ENCODE results near the gene NTNG1.

Gene NTNG1

DNA sequence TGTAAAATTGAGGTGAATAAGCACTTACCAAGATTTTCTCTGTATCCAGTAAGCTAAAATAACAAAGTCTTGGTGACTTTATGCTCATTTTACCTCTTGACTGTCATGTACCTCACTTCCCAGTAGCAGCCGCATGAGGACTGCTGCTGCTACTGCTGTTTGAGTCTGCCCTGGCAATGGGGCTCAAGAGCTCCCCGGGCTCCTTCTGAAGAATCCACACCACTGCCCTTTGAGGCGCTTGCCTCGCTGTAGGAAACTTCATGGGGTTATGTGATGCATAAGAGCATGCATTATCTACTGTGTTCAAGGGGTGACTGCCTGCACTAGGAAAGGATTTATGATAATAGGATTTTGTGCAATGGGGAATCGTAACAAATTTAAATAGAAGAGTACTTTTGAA, 113.5 kb downstream of the NTNG1 start:
- DNase-seq (ENCODE audit: low read depth in 2 of 2, low spot score in 1 of 2) = no peak

DNA sequence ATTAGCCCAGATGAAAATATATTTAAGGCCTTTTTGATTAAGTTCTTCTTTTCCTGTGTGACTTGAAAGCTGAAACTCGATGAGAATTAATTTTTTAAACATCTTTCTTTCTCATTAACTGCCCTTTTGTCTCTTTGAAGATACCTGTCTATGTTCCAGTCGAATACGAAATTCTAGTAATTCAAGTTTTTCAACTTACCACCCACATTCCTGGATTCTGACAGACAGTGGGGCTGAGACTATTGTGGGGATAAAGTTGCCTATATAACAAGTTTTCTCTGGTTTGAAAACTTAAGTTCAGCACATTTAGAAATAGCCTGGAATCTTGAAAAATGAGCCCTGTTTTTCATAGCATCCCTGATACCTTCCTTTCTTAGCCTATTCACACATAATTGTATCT, 114.6 kb downstream of the NTNG1 start:
- DNase-seq (ENCODE audit: low read depth in 2 of 2, low spot score in 1 of 2) = no peak

DNA sequence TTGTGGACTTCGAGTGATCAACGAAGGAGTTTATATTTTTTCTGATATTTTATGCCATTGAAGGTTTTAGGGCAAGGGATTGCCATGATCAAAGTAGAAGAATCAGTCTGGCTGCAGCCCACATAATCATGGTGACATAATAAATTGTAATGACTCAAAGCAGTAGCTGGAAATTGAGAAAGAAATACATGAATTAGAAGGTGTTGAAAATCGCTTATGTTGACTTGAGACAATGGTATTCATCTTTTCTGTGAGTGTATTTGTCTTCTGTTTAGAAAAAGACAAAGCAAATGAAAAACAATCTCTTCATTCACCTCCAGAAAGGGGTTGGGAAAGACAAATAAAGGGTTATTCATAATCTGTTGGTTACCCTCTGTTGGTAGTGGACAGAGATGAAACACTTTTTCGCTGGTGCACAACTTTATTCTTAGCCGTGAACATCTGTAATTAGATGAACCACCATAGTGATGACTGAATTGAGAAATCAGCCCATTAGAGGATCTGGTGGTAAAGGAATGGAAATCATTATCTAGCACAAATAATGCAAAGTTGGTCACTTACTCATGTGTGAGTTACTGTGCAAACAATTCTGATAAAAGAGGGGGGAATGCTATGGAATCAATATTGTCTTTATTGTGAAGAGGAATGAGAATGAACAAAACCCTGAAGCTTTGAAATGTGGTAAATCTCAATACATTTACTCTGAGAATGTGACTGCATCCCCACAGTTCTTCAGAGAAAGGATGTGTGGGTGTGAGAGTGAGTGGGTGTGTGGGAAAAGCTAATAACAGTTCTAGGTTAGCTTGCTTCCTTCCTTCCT, 121.8 kb downstream of the NTNG1 start:
- DNase-seq (ENCODE audit: low read depth in 2 of 2, low spot score in 1 of 2) = no peak

DNA sequence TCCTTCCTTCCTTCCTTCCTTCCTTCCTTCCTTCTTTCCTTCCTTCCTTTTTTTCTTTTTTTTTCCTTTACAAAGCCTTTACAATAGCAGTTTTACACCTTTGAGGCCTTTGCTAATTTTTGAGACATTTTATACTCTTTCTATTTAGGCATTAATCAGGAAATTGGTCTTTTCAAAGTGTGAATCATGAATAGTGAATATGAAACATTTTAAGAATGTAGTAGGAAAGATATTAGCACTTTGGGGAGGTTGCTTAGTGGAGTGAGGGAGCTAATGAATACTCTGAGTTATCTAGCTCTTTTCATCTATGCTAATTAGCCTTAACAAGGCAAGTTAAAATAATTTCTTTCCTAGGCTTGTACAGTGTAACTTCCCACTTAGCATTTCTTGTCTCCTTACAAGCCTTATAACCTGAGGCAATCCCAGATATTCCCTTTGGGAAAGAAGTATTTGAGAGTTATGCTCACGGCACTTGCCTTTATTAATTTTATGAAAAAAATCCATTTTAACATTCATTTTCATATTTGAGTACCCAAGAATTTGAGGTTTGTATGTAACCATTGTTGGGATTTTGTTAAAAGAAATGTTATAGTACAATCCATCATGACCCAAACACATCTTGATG, 122.6 kb downstream of the NTNG1 start:
- no peak for DNase-seq (ENCODE audit: low read depth in 2 of 2, low spot score in 1 of 2)

DNA sequence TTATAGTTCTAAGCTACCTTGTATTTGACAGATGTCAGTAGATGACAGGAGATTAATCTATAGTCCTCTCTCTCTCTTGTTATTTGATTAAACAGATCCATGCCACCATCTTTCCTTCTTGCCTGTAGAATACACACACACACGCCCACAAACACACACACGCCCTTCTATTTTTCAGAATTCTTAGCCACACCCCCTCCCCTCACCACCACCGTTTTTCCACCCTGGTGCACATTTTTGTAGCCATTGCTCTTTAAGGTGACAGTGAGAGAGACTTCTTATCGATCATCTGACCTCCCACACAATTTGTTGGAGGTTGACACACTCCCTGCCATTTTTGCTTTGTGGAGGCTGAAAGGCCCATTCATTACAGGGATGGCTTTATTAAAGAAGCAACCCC, 123.2 kb downstream of the NTNG1 start:
- DNase-seq (ENCODE audit: low read depth in 2 of 2, low spot score in 1 of 2) = no peak

DNA sequence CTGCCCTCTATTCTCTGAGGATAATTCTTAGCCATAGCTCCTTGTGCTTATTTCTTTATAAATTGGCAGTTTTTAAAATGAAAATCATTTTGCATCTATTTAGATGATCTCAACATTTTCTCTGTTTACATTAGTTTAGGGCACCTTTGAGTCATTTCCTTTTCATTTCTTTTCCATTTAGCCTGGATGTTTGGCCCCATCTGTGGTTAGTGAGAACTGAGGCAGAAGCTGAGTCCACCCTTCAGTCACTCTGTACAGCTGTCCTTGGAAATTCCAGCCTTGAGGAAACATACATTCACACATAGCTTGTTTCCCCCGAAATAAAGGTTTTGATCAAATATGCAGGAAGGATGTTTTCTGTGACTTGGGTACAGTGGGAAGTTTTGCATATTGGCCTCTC, 123.7 kb downstream of the NTNG1 start:
- DNase-seq (ENCODE audit: low read depth in 2 of 2, low spot score in 1 of 2) = no peak

DNA sequence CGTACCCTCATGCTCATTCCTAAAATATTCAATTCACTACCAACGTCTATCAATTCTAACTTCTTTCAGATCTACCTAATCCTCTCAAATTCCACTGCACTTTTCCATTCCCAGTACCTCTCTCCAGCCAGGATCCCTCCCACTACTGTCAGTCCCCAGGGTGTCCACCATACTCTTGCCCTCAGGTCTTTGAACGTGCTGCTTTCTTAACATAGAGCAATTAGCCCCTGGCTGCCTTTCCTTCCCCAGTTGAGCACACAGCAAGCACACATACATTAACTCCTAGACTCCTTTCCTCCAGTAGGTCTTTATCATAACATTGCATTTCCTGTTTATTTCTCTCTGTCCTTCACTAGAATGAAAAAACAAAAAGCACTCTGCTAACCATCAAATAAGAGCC, 126.7 kb downstream of the NTNG1 start:
- no peak for DNase-seq (ENCODE audit: low read depth in 2 of 2, low spot score in 1 of 2)

DNA sequence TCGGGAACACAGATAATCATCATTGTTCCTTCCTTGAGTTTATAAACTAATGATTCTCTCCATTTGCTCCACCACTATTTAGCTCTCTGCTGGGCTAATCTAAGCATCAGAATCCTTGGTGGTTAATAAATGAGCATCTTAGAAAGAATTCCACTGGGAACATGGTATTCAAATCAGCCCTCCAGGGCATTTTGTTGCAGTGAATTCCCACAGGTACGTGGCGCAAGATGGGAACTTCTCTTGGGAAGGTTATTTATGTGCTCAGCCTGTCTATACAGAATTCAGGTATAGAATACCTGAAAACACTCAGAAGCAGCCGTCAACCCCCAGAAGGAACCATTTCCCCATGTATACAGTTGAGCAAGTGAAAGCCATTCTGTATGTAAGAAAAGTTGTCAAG, 131.5 kb downstream of the NTNG1 start:
- no peak for DNase-seq (ENCODE audit: low read depth in 2 of 2, low spot score in 1 of 2)

DNA sequence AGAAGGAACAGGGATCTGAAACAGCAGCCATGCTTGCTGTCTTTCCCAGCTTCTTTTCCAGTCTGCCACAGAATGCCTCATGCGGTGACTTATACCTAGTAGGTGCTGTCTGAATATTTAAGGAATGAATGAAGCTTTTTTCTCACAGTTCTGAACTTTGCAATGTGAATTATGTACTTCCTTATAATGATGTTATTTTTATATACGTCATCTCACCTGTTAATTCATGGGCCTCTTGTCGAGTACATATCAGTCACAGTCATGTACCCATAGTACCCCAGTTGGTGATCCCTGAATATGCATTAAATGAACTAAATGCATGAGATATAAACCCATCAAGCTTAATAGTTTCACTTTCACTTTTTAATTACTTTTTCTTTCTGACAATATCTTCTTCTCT, 132.7 kb downstream of the NTNG1 start:
- DNase-seq (ENCODE audit: low read depth in 2 of 2, low spot score in 1 of 2) = no peak

DNA sequence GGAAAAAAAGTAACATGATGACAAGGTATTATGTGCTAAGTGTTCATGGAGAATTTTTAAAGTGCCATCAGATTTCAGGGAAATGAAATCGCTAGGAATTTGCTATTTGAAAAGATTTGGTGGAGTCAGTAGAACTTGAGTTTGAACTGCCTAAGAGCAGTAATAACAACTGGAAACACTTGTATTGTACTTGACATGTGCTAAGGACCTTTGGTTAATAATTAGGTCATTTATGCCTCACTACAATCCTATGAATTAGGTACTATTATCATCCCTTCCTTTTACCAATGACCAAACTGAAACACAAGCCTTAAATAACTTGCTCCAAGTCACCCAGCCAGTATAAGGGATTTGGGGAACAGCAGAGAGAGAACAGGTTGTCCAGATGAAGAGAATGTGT, 133.4 kb downstream of the NTNG1 start:
- no peak for DNase-seq (ENCODE audit: low read depth in 2 of 2, low spot score in 1 of 2)

DNA sequence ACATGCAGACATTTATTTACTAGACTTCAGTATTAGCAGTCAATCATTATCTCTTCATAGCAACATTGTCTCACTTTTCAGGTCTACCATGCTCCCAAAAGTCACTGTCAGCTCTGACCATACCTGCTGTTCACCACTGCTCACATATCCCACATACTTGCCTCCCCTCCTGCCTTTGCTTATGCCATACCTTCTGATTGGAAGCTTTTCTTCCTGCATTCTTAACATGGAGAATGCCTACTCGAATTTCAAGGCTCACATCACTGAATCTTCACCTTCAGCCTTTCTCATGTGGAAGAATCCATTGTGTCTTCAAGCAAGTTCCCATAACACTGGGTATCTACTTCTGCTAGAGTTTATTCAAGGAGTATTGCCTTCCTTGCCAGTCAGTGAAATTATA, 135.4 kb downstream of the NTNG1 start:
- no peak for DNase-seq (ENCODE audit: low read depth in 2 of 2, low spot score in 1 of 2)

DNA sequence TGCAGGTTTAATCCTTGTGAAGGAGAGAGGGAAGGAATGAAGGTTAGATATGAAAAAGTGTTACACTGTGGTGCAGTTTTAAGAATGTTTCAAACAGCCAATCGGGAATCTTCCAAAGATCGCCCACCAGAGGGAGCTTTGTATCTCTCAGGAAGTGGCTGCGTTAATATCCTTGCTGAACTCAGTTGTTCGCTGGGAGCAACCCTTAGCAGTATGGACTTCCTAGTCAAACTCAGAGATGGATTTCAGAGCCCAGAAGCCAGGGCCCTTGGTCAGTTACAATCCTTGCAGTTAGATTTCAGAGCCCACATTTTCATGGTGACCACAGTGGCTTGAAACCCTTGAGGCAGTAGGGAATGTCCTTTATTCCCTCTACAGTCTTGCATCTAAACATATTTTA, 136.2 kb downstream of the NTNG1 start:
- DNase-seq (ENCODE audit: low read depth in 2 of 2, low spot score in 1 of 2) = no peak

DNA sequence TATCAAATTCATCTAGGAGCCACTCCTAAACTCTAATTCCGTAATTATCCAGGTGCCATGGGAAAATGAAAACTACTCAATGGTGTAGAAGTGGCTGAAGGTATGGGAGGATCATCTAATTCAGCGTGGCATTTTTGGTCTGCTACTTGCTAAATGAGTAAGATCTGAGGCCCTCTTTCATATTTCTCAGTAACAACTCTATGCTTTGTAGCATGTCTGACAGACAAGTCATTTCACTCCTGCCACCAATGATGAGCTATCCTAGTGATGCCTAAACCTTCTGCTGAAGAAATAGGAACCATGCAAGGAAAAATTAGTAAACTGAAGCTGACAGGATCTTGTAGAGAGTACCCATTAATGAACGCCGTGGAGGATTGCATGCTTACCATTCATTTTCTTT, 145.3 kb downstream of the NTNG1 start:
- no peak for DNase-seq (ENCODE audit: low read depth in 2 of 2, low spot score in 1 of 2)

DNA sequence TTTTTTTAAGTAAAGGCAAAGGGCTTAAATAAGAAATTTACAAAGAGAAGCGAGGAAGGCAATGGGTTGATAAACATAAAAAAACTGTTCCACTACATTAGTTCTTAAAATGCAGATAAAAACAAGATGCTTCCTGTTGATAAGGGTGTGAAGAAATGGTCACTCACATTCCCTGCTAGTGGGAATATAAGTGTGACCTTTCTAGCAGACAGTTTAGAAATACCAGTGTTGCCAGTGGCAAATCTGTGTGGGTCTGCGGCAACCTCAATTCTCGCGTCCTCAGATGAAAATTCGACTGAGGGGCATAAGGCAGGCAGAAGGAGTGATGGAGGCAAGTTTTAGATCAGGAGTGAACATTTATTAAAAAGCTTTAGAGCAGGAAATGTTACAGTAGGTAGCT, 151.1 kb downstream of the NTNG1 start:
- DNase-seq (ENCODE audit: low read depth in 2 of 2, low spot score in 1 of 2) = no peak

DNA sequence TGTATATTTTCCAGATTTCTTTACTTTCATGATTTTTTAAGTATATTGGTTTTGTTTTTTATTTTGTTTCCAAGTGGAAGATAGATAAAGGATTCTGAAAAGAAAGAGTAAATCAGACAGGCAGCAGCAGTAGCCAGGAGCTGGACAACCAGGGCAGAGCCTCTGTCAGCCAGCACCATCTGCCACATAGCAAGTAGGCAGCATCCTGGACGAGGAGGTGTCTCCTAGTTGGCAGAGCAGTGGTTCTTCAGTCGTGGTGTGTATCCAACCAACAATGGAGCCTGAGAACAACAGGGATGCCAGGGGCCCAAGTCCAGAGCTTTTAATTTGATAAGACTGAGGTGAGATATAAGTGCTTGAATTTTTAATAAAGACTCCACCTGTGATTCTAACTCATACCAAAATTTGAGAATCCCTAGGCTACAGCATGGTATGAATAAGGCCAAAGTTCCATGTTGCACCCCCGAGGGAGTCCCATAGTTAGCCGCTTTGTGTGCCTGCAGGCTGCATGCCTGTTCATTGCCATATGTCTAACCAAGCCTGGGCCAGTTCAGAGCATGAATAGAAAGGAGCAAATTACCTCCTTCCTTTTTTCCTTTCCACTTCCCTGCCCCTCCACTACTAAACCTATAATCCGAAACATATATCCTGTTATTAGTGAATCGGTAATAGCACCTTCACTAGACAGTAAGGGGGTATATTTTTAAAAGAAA, 153.2 kb downstream of the NTNG1 start:
- no peak for DNase-seq (ENCODE audit: low read depth in 2 of 2, low spot score in 1 of 2)

DNA sequence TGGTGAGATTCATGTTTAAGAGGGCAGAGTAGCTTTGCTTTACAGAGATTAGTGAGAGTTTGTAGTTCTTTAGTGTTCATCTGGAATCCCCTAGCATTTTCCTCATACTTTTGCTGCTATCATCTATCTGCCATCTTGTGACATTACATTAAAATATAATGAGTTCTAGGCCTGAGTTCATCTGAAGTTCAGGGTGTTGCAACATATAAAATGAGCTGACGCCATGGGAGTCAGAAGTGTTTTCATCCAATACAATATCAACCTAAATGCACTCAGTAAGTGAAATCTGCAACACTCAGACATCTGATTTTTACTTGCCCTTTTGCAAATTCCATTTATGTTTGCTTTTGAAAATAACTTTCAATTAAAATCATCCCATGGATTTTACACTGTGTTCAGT, 153.8 kb downstream of the NTNG1 start:
- no peak for DNase-seq (ENCODE audit: low read depth in 2 of 2, low spot score in 1 of 2)

DNA sequence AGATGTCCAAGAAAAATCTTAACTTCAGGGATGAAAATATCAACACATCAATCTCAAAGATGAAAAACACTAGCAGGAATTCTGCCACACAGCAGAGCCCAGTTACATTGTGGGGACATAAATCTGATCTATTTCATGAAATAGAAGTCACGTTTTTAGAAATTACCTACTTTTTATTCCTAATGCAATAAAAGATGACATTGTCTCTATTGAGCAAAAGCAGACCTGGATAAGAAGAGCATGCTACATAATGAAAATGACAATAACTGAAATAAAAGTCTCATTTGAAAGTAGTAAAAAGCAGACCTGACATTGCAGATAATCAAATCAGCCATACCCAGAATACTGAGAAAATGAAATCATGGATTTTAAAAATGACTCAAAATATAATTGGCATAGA, 156.8 kb downstream of the NTNG1 start:
- no peak for DNase-seq (ENCODE audit: low read depth in 2 of 2, low spot score in 1 of 2)

DNA sequence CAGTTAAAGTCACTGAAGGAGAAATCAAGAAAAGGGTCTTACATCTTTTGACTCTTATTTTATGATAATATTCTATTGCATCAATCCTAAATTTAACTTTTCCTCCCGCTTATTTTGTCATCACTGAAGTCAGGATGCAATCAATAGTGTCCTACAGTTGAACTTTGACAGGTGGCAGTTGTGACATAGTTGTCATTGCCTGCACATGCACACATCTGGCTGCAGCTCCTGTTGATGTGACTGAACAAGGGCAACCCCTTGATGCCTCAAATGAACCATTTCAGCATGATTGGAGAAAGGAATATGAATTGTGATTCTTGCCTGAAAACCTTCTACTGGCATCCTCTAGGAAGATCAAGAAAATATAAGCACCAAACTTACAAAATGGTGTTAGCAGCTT, 157.7 kb downstream of the NTNG1 start:
- no peak for DNase-seq (ENCODE audit: low read depth in 2 of 2, low spot score in 1 of 2)

DNA sequence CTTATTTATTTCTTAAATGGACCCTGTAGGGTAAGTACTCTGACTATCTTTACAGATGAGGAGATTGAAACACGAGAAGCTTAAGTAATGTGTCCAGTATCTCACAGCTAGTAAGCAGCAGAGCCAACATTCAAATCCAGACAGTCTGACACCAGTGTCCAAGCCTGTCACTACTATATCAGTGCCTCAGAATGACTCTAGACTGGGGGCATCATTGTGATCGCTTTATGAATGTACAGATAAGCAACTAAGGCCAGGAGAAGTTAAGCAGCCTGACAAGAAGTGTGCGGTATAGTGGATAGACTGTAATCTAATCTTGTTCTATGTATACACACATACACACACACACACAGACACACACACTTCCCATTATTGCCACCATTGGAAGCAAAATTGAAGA, 158.7 kb downstream of the NTNG1 start:
- DNase-seq (ENCODE audit: low read depth in 2 of 2, low spot score in 1 of 2) = no peak

DNA sequence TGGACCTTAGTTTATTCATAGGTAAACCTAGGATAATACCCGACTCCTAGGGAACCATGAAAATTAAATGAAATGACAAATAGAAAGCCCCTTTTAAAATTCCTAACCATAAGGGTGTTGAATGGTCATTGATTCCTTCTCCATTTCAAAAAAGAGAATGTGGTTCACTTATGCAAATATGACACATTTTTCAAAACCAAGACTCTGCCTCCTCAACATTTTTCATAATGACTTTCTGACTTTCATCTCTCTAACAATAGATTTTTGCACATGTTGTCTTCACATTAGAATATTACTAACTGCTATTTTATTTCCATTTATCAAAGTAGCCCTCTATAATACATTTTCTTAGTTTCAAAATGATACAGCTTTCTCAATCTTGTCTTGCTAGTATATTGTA, 169.1 kb downstream of the NTNG1 start:
- no peak for DNase-seq (ENCODE audit: low read depth in 2 of 2, low spot score in 1 of 2)

DNA sequence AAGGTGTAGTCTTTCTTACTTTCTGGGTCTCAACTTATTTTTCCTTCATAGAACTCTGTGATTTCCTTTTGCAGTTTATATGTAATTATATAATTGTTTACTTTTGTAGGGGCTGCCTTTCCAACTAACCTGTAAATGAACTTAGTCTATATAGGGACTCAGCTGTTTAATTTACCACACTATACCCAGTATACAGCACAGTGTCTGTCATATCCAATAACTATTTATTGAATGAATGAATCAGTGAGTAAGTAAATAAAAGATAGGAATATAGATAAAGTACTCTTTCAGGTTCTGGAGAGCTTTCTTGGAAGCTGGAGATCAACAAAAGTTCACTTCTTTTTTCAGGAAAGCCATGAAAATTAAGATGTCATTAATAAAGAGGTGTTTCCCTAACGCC, 174.8 kb downstream of the NTNG1 start:
- no peak for DNase-seq (ENCODE audit: low read depth in 2 of 2, low spot score in 1 of 2)

DNA sequence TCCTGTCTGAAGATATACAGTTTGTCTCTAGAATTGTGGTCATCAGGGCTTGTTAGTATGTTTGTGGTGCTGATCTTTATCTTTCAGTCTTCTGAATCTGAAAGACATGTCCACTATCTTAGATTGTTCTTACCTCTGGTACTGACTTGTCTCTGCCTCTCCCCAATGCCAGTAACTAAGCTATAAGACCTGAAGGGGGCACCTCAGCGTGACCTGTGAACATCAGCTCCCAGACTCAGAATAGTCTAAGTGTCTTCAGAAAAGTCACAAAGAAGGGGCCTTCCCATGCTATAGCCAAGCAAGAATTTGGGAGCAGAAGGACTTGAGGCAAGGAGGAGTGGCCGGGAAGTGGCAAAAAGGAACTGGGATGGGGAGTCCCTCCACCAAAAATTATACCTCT, 178.1 kb downstream of the NTNG1 start:
- no peak for DNase-seq (ENCODE audit: low read depth in 2 of 2, low spot score in 1 of 2)
